GM19351 (cell line): ENCODE results near the gene INO80.
"Not testable (repeated sequence)": the region's sequence is repeated elsewhere in the genome, so short reads cannot be mapped to it uniquely, and the experiment has no call there.

ENCODE experiments used
- ATAC-seq: cut with Tn5 transposase; IDR thresholded peaks from one replicate; pipeline ENCODE4 v1.9.1; 2021; ENCODE audit warnings: mild to moderate bottlenecking, moderate library complexity; ENCODE audit not compliant: unreplicated experiment

Gene INO80

GRCh38 chr15:40976819-40977218 is 139.3 kb downstream of the INO80 start:
- no peak for ATAC-seq

GRCh38 chr15:40974879-40975278 is 141.2 kb downstream of the INO80 start:
- ATAC-seq = no peak

- ATAC-seq = no peak
Measured at GRCh38 chr15:40969363-40969762, 146.7 kb downstream of the INO80 start.

- no peak for ATAC-seq
Measured at GRCh38 chr15:40968290-40969085, 147.6 kb downstream of the INO80 start.

GRCh38 chr15:40964634-40965033 is 151.4 kb downstream of the INO80 start:
- no peak for ATAC-seq

- ATAC-seq = no peak
Measured at GRCh38 chr15:40964006-40964405, 152.1 kb downstream of the INO80 start.

- no peak for ATAC-seq
Measured at GRCh38 chr15:40963201-40963600, 152.9 kb downstream of the INO80 start.

GRCh38 chr15:40962317-40962716 is 153.8 kb downstream of the INO80 start:
- ATAC-seq = not testable (repeated sequence)

GRCh38 chr15:40961740-40962139 is 154.3 kb downstream of the INO80 start:
- ATAC-seq = not testable (repeated sequence)

GRCh38 chr15:40960925-40961324 is 155.2 kb downstream of the INO80 start:
- ATAC-seq = no peak

GRCh38 chr15:40960151-40960885 is 155.8 kb downstream of the INO80 start:
- ATAC-seq = no peak

GRCh38 chr15:40959331-40960141 is 156.5 kb downstream of the INO80 start:
- no peak for ATAC-seq

GRCh38 chr15:40958723-40959122 is 157.4 kb downstream of the INO80 start:
- ATAC-seq = no peak

- ATAC-seq = no peak
Measured at GRCh38 chr15:40958146-40958545, 157.9 kb downstream of the INO80 start.

GRCh38 chr15:40957581-40958051 is 158.5 kb downstream of the INO80 start:
- no peak for ATAC-seq

- no peak for ATAC-seq
Measured at GRCh38 chr15:40957041-40957555, 159.0 kb downstream of the INO80 start.

GRCh38 chr15:40956541-40956982 is 159.5 kb downstream of the INO80 start:
- no peak for ATAC-seq

- no peak for ATAC-seq
Measured at GRCh38 chr15:40955930-40956540, 160.0 kb downstream of the INO80 start.

GRCh38 chr15:40955141-40955903 is 160.8 kb downstream of the INO80 start:
- no peak for ATAC-seq
